MM.1S (cell line): ENCODE data around the gene ASCL2.

Experiments
- EZH2 ChIP-seq: fragments of 300-600 bp; sonication (generic); optimal IDR thresholded peaks from 2 replicates; pipeline ENCODE3; 2017; ENCODE audit warnings: low read depth, mild to moderate bottlenecking, antibody characterized with exemption, low read length, mixed read lengths
- EZH2phosphoT487 ChIP-seq: fragments of 300-600 bp; sonication (generic); IDR thresholded peaks from 2 replicates; pipeline ENCODE4 v1.6.1; 2018; ENCODE audit warnings: antibody characterized with exemption, low read length
- TF ChIP-seq, protein P1 (sequence below): fragments of 300-600 bp; sonication (generic); IDR thresholded peaks from 2 replicates; pipeline ENCODE4 v1.5.1; 2016; ENCODE audit warnings: antibody characterized with exemption, low read length, mixed read lengths

DNA sequence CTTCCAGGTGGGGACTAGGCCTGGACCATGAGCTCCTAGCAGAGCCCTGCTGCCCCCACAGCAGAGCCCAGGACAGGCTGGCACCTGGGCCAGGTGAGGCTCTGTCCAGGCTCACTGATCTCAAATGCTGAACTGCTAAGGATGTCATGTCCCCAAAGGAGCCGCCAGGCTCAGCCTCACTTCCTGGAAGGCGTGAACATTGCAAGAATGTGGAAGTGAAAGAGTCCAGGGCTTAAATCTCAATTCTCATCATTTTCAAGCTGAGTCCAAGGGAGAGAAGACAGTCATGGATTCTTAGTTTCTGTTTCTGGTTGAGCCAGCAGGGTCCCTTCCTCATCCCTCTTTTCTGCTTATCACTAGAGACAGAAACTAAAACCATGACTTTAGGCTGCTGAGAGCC, 5.0 kb downstream of the ASCL2 start:
- TF ChIP-seq, protein P1, sequence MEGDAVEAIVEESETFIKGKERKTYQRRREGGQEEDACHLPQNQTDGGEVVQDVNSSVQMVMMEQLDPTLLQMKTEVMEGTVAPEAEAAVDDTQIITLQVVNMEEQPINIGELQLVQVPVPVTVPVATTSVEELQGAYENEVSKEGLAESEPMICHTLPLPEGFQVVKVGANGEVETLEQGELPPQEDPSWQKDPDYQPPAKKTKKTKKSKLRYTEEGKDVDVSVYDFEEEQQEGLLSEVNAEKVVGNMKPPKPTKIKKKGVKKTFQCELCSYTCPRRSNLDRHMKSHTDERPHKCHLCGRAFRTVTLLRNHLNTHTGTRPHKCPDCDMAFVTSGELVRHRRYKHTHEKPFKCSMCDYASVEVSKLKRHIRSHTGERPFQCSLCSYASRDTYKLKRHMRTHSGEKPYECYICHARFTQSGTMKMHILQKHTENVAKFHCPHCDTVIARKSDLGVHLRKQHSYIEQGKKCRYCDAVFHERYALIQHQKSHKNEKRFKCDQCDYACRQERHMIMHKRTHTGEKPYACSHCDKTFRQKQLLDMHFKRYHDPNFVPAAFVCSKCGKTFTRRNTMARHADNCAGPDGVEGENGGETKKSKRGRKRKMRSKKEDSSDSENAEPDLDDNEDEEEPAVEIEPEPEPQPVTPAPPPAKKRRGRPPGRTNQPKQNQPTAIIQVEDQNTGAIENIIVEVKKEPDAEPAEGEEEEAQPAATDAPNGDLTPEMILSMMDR: no peak
- TF ChIP-seq EZH2phosphoT487 (no peak), EZH2 (no peak)
